GM12874 (cell line): ENCODE results near the gene CREB3L4.

Source experiments
- CTCF ChIP-seq: IDR thresholded peaks from 2 replicates; pipeline ENCODE4 v1.5.1; 2011; ENCODE audit warnings: low read depth, mild to moderate bottlenecking, control low read depth, low read length, moderate library complexity; ENCODE audit not compliant: insufficient read depth

Gene CREB3L4

GRCh38 chr1:153957744-153958110 lies 10.0 kb upstream of the CREB3L4 start:
- no peak for TF ChIP-seq CTCF

GRCh38 chr1:153958111-153958960 lies 9.4 kb upstream of the CREB3L4 start, which contains the start of gene CRTC2:
Gene CRTC2, minus strand, starts transcription at chr1:153958612. Its CDS starts 115 bp downstream, at chr1:153958497.
- no peak for TF ChIP-seq CTCF

GRCh38 chr1:153958961-153959260 lies 8.8 kb upstream of the CREB3L4 start:
- TF ChIP-seq CTCF: no peak

- no peak for TF ChIP-seq CTCF
Measured at GRCh38 chr1:153959454-153959853, 8.2 kb upstream of the CREB3L4 start.

- no peak for TF ChIP-seq CTCF
Measured at GRCh38 chr1:153960206-153960605, 7.5 kb upstream of the CREB3L4 start.

- no peak for TF ChIP-seq CTCF
Measured at GRCh38 chr1:153961421-153961820, 6.3 kb upstream of the CREB3L4 start.

- no peak for TF ChIP-seq CTCF
Measured at GRCh38 chr1:153962088-153963029, 5.3 kb upstream of the CREB3L4 start.
